Stimulated activated CD4-positive, alpha-beta T cell treated with anti-CD3 and anti-CD28 coated beads, Interleukin-12 subunit alpha, Interleukin-12 subunit beta, amount 100 ng/mL, for 4 hours (primary cell): ENCODE results near the gene EIF4E3.

Experiments
- DNase-seq: peaks from one replicate; pipeline ENCODE4 v3.0.0-alpha.2; 2020

EIF4E3 gene

GRCh38 chr3:71722693-71723092 is 2.5 kb downstream of the EIF4E3 start:
- DNase-seq: no peak

GRCh38 chr3:71721651-71722157 is 3.5 kb downstream of the EIF4E3 start:
- DNase-seq: no peak

- no peak for DNase-seq
Measured at GRCh38 chr3:71721002-71721401, 4.2 kb downstream of the EIF4E3 start.

- no peak for DNase-seq
Measured at GRCh38 chr3:71718072-71718471, 7.1 kb downstream of the EIF4E3 start.

GRCh38 chr3:71714595-71714994 is 10.6 kb downstream of the EIF4E3 start:
- no peak for DNase-seq

GRCh38 chr3:71713041-71713440 is 12.2 kb downstream of the EIF4E3 start:
- no peak for DNase-seq

GRCh38 chr3:71710906-71711494 is 14.2 kb downstream of the EIF4E3 start:
- no peak for DNase-seq

- no peak for DNase-seq
Measured at GRCh38 chr3:71709908-71710511, 15.2 kb downstream of the EIF4E3 start.

GRCh38 chr3:71708476-71709105 is 16.6 kb downstream of the EIF4E3 start:
- no peak for DNase-seq

- no peak for DNase-seq
Measured at GRCh38 chr3:71707595-71707994, 17.6 kb downstream of the EIF4E3 start.

- no peak for DNase-seq
Measured at GRCh38 chr3:71705681-71706080, 19.5 kb downstream of the EIF4E3 start.

- DNase-seq: no peak
Measured at GRCh38 chr3:71704915-71705314, 20.3 kb downstream of the EIF4E3 start.

- DNase-seq: no peak
Measured at GRCh38 chr3:71703797-71704196, 21.4 kb downstream of the EIF4E3 start.

- DNase-seq: no peak
Measured at GRCh38 chr3:71702131-71703024, 22.8 kb downstream of the EIF4E3 start.

- no peak for DNase-seq
Measured at GRCh38 chr3:71701251-71701762, 23.9 kb downstream of the EIF4E3 start.

- no peak for DNase-seq
Measured at GRCh38 chr3:71695000-71695482, 30.2 kb downstream of the EIF4E3 start.

GRCh38 chr3:71694358-71694999 is 30.7 kb downstream of the EIF4E3 start:
- DNase-seq: no peak

GRCh38 chr3:71693641-71694040 is 31.6 kb downstream of the EIF4E3 start:
- DNase-seq: no peak

GRCh38 chr3:71692139-71692538 is 33.1 kb downstream of the EIF4E3 start:
- no peak for DNase-seq

- DNase-seq: no peak
Measured at GRCh38 chr3:71690341-71690841, 34.8 kb downstream of the EIF4E3 start.

GRCh38 chr3:71689291-71689690 is 35.9 kb downstream of the EIF4E3 start:
- DNase-seq: no peak

- no peak for DNase-seq
Measured at GRCh38 chr3:71688121-71688520, 37.1 kb downstream of the EIF4E3 start.
